DOHH2 (cell line): ENCODE measurements around the gene IMPG1.
A peak's percentile ranks its signal among the peaks of the same experiment; 100 is the strongest.

Experiments
- H3F3A ChIP-seq: fragments of 200-600 bp; sonication (generic), shearing (Covaris generic); 2 replicates; pipeline ENCODE4 v1.6.0; 2016; ENCODE audit warnings: antibody characterized with exemption, mild to moderate bottlenecking; ENCODE audit not compliant: control insufficient read depth, insufficient read depth
- H3K27ac ChIP-seq: fragments of 200-600 bp; sonication (generic); 2 replicates; pipeline ENCODE4 v1.5.1; 2014; ENCODE audit warnings: low read depth, mild to moderate bottlenecking, low read length, moderate library complexity
- H3K27me3 ChIP-seq: fragments of 200-600 bp; sonication (generic); 2 replicates; pipeline ENCODE4 v1.6.1; 2014; ENCODE audit warnings: mild to moderate bottlenecking, low read length, mixed read lengths; ENCODE audit not compliant: control insufficient read depth
- H3K36me3 ChIP-seq: fragments of 200-600 bp; sonication (generic); 2 replicates; pipeline ENCODE4 v1.6.1; 2014; ENCODE audit warnings: mild to moderate bottlenecking, low read length, moderate library complexity, mixed read lengths; ENCODE audit not compliant: control insufficient read depth
- H3K4me1 ChIP-seq: fragments of 200-600 bp; sonication (generic); 2 replicates; pipeline ENCODE4 v1.6.1; 2014; ENCODE audit warnings: mild to moderate bottlenecking, low read length, mixed read lengths; ENCODE audit not compliant: control insufficient read depth
- H3K4me2 ChIP-seq: fragments of 200-600 bp; sonication (generic); 2 replicates; pipeline ENCODE4 v1.6.0; 2014; ENCODE audit warnings: mild to moderate bottlenecking, low read length, moderate library complexity
- H3K4me3 ChIP-seq: fragments of 200-600 bp; sonication (generic); 2 replicates; pipeline ENCODE4 v1.5.1; 2014; ENCODE audit warnings: mild to moderate bottlenecking, low read length, mixed read lengths
- H3K79me2 ChIP-seq: fragments of 200-600 bp; sonication (generic); 2 replicates; pipeline ENCODE4 v1.6.1; 2014; ENCODE audit warnings: mild to moderate bottlenecking, low read length, mixed read lengths; ENCODE audit not compliant: control insufficient read depth
- H3K9me2 ChIP-seq: fragments of 200-600 bp; sonication (generic); replicated peaks from 2 replicates; pipeline ENCODE4 v1.6.1; 2014; ENCODE audit warnings: mild to moderate bottlenecking, low read length, mixed read lengths; ENCODE audit not compliant: control insufficient read depth
- H3K9me3 ChIP-seq: fragments of 200-600 bp; sonication (generic); 2 replicates; pipeline ENCODE4 v1.6.1; 2014; ENCODE audit warnings: antibody characterized with exemption, low read length, mixed read lengths; ENCODE audit not compliant: control insufficient read depth, insufficient read depth
- H4K20me1 ChIP-seq: fragments of 200-600 bp; sonication (generic); 2 replicates; pipeline ENCODE4 v1.6.0; 2014; ENCODE audit warnings: low read depth, mild to moderate bottlenecking, antibody characterized with exemption, low read length, moderate library complexity; ENCODE audit not compliant: control insufficient read depth, insufficient read depth
- EZH2phosphoT487 ChIP-seq: fragments of 200-600 bp; sonication (generic); IDR thresholded peaks from 2 replicates; pipeline ENCODE4 v1.6.1; 2017; ENCODE audit warnings: borderline replicate concordance, mild to moderate bottlenecking, antibody characterized with exemption, low read length, moderate library complexity, mixed read lengths
- TF ChIP-seq, protein P1 (sequence below): fragments of 200-600 bp; sonication (generic); IDR thresholded peaks from one replicate; pipeline ENCODE4 v1.5.1; 2014; ENCODE audit warnings: antibody characterized with exemption, mild to moderate bottlenecking, low read depth, low read length; ENCODE audit not compliant: poor library complexity, severe bottlenecking

IMPG1 gene

DNA sequence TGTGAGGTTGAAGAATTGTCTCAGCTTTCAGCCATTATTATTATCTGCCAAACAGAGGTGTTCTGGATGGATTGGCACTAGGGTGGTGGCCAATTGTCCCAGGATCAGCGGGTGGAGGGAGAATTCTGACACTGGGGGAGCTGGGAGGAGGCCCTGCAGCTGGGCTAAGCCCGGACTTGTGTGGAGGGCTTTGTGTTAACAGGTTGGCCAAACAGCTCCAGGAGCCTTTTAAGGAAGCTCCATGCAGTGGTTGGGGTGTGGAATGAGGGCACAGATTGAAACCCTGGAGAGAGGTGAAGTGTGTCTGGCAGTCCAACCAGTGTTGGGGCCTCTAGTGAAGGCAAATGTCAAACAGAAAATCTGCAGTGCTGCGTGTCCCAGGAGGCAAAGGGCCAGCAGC is 135.8 kb downstream of the IMPG1 start:
- no peaks in the 10 kb centered on the region for H3K79me2 ChIP-seq
- H3K36me3 ChIP-seq: no peaks in the 10 kb centered on the region
- TF ChIP-seq, protein P1, sequence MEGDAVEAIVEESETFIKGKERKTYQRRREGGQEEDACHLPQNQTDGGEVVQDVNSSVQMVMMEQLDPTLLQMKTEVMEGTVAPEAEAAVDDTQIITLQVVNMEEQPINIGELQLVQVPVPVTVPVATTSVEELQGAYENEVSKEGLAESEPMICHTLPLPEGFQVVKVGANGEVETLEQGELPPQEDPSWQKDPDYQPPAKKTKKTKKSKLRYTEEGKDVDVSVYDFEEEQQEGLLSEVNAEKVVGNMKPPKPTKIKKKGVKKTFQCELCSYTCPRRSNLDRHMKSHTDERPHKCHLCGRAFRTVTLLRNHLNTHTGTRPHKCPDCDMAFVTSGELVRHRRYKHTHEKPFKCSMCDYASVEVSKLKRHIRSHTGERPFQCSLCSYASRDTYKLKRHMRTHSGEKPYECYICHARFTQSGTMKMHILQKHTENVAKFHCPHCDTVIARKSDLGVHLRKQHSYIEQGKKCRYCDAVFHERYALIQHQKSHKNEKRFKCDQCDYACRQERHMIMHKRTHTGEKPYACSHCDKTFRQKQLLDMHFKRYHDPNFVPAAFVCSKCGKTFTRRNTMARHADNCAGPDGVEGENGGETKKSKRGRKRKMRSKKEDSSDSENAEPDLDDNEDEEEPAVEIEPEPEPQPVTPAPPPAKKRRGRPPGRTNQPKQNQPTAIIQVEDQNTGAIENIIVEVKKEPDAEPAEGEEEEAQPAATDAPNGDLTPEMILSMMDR: no peak
- no peak for TF ChIP-seq EZH2phosphoT487
- H3K27me3 ChIP-seq: peaks cover 6% of the 10 kb centered on the region; the same call in 1 of the 2 replicates
- H3F3A ChIP-seq: no peaks in the 10 kb centered on the region
- H3K4me2 ChIP-seq: no peak overlapping the region
- no peak overlapping the region for H3K4me3 ChIP-seq
- no peak overlapping the region for H3K27ac ChIP-seq
- no peaks in the 10 kb centered on the region for H3K9me2 ChIP-seq
- no peaks in the 10 kb centered on the region for H4K20me1 ChIP-seq
- no peaks in the 10 kb centered on the region for H3K9me3 ChIP-seq
- H3K4me1 ChIP-seq: no peaks in the 10 kb centered on the region

DNA sequence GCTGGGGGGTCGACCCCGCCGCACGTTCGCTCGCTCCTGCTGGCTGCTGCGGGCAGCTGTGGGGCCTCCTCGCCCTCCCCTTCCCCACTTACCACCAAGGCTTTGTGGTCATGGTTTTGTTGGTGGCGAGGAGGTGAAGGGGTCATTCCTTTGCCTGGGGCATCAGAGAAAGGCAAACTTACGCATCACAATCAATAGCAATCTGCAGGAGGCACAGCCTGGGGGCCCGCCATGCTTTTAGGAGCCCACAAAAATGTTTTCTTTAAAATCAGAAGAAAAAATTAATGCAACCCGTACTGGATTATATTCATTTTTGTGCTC is 137.0 kb downstream of the IMPG1 start:
- Histone ChIP-seq H3K4me2 (0 out of 2 replicates have a peak overlapping the region, but pooled peaks have one; percentile 28), H3K27ac (no peak overlapping the region), H3K4me3 (no peak overlapping the region), H3K36me3 (no peaks in the 10 kb centered on the region), H3K4me1 (no peaks in the 10 kb centered on the region), H3F3A (no peaks in the 10 kb centered on the region), H4K20me1 (no peaks in the 10 kb centered on the region), H3K9me2 (no peaks in the 10 kb centered on the region), H3K79me2 (no peaks in the 10 kb centered on the region), H3K9me3 (no peaks in the 10 kb centered on the region), H3K27me3 (peaks cover 6% of the 10 kb centered on the region; the same call in 1 of the 2 replicates)
- TF ChIP-seq, protein P1: no peak
- TF ChIP-seq EZH2phosphoT487: no peak

DNA sequence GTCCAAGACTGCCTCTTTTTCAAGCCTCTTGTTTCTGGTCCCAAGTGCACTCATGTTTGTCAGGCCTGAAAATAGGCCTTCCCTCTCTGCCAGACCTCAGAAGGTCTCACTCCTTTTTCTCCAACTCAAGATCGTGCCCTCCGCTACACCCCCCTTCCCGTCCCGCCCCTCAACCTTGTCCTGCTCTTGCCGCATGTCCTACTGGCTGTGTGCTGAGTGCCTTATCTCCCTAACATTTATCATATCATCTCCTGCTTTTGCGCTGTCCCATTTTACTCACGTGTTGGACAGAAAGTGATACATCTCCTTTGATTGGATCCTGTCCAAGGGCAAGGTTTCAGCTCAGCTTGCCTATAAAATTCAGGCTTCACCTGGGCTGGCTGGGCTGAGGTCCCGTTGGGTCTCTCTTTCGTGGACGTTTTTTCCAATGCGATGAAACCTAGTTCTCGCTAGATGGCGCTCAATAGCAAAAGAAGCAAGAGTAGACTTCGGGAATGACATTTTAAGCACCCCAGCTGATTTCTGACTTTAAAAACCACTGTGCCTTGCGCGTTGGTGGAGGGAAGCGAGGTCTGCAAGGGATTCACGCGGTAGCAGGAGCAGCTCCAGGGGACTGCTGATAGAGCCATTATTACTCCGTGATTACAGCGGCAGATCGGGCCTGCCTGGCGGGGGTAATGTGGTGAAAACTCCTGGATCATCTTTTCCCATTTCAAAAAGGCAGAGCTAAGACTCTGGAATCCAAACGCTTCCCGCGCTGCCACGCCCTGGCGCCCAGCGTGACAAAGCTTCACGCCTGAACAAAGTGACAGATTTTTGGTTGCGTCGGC is 137.6 kb downstream of the IMPG1 start:
- Histone ChIP-seq H3K4me3 (no peak overlapping the region), H3F3A (no peaks in the 10 kb centered on the region), H3K9me3 (no peaks in the 10 kb centered on the region), H3K79me2 (no peaks in the 10 kb centered on the region), H3K4me2 (peak overlapping the region; percentile 28; the same call in 1 of the 2 replicates), H3K27me3 (peaks cover 6% of the 10 kb centered on the region; the same call in 1 of the 2 replicates), H3K9me2 (no peaks in the 10 kb centered on the region), H3K36me3 (no peaks in the 10 kb centered on the region), H3K4me1 (no peaks in the 10 kb centered on the region), H3K27ac (no peak overlapping the region), H4K20me1 (no peaks in the 10 kb centered on the region)
- TF ChIP-seq, protein P1: peak; percentile 86
- TF ChIP-seq EZH2phosphoT487: no peak
